Retina (tissue), 1 donor: ENCODE measurements around the gene LSP1.

Source experiments
- DNase-seq: peaks from one replicate; pipeline ENCODE4 v3.0.0-alpha.2; 2016

Gene LSP1

DNA sequence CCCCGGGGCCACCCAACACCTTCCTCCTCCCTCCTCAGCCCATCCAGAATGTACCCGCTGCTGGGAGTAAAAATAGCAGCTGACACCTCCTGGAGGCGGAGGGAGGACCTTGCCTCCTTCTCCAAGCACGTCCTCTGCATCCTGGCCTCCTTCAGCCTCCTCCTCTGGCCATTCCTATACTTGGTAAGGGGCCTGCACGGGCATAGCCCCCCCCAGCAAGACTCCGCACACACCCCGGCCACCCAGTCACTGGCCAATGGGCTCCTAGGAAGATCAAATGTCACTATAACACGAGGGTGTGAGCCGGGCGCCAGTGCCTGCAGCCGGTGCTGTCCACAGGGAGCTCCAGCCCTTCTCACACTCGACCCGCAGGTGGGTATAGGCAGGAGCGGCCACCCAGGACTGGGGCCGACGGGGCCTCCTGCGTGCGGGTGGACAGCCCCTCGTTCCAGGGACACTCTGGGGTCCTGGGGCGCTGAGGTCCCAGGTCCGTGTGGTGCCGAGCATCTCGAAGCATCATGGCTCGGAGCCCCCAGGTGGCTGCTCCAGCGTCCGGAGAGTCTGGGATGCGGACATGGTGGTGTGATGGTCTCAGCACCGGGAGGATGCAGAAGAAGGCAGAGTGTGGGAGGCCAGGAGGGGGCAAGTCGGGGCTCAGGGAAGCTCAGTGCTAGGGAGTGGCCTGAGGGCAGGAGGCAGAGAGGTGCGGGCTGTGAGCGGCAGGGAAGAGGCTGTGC, 66.7 kb downstream of the LSP1 start, which contains the start of gene TNNT3:
TSS of gene TNNT3 (plus strand) at position 313 of the 737 bp plus-strand sequence. CDS start 3,172 bp downstream, outside the sequence.
- DNase-seq = no peak

- no peak for DNase-seq
Measured at GRCh38 chr11:1920128-1920908, 67.4 kb downstream of the LSP1 start.

- no peak for DNase-seq
Measured at GRCh38 chr11:1920909-1921573, 68.2 kb downstream of the LSP1 start.

GRCh38 chr11:1921574-1922141, 68.8 kb downstream of the LSP1 start:
- DNase-seq = no peak

GRCh38 chr11:1922481-1923081, 69.7 kb downstream of the LSP1 start:
- no peak for DNase-seq

DNA sequence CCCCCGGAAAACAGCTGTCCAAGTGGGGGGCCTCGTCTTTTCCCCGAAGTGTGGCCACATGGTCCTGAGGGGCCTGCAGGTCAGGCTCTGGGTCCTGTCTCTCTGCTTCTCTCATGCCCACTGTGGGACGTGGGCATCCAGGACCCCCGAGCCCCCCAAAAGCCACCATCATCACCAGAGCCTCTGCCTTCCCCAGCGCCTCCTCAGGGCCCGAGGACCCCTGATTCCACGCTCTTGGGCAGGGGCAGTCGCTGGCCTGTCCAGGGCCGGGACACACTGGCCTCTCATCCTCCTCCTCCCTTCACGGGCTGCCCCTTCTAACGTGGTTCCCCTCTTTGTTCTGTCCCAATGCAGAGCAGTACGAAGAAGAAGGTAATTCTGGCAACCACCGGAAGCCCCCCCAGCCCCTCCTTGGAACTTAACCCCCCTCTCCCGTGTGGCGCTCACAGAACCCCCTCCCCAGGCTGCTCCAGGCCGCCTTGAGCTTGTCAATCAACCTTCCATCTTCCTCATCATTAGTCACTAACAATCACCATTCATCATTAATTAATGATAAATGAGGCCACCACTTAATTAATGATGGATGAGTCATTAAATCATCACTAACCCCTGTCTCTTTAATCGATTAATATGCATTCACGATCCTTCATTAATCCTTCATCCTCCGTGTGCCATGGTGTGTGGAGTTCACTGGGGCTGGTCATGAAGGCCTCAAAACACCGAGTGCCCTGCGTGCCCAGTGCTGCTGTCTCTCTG, 70.5 kb downstream of the LSP1 start:
- no peak for DNase-seq

DNA sequence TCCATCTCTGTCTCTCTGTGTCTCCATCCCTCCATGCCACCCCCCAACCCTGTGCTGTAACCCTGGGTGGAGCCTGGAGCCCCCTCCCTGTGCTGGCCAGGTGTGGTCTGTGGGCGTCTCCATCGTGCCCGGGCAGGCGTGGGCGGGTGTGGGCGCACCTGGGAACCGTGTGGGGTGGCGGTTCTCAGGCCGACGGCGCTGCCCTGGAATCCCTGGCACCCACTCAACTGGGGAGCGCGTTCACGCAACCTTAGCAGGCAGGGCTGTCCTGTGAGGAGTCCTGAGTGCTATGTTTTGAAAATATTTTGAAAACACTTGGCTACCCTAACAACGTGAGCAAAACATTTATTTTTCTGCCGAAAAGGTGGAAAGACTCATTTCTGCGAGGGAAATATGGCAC, 71.3 kb downstream of the LSP1 start:
- no peak for DNase-seq

- no peak for DNase-seq
Measured at GRCh38 chr11:1924646-1925372, 71.9 kb downstream of the LSP1 start.

DNA sequence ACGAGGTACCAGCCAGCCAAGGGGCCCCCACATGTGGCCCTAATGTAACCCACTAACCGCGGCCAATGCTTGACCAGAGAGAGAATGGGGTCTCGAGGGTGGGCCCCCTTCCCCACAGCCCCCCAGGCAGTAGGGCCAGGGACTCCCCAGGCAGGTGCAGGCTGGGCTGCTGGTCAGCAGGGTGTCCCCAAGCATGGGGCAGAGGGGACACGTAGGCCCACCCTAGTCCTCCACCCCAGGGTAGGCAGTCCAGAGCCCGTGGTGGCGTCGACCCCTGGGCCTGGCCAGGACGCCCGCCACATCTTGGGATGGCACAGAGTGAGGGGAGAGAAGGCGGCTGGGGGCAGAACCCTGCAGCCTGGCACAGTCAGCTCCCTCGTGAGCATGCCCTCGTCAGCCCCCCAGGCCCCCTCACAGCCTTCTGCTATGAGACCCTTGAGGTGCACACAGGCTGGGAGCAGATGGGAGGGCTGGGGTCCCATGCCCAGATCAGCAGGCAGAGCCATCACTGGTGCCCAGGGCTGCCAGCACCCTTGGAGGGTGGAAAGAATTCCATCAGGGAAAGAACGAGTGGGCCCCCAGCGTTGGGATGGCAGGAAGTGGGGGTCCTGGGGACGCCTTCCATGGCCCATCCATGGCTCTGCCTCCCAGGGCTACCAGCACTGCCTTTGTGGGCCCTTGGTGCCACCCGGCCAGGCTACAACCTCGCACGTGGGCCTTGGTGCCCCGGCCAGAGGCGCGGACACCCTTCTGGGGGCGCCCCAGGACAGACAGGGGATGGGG, 72.7 kb downstream of the LSP1 start:
- no peak for DNase-seq

GRCh38 chr11:1926156-1927025, 73.5 kb downstream of the LSP1 start:
- DNase-seq = no peak

DNA sequence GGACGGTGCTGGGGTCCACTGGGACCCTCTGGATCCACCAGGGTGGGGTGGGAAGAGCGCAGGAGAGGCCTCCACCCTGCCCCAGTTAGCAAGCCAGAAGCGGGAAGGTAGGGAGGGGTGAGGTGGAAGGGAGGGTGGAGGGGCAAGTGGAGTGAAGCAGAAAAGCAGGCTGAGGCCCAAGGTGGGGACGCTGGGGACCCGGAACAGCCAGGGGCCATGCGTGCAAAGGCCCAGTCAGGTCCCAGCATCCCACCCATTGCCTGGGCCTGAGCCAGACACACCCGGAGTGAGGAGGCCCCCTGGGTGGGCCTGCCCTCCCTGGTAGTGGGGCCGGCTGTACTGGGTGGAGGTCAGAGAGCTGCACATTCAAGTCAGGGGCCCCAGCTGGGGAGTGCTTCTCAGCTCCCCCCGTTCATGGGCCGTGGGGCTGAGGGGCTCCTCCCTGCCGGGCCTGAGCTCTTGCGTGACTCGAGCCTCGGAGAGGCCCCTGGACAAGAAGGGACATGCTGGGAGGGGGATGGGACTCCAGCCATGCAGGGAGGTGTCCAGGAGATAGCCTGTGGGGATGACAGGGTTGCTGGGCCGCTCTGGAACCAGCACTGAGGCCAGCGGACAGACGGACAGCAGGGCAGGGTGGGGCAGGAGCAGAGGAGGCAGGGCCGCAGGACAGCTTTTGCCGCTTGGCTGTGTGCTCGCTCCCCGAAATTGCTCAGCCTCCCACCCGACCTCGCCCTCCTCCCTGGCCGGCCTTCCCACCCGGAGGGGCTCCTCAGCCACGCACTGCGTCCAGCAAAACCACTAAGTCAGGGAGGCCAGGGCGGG, 74.4 kb downstream of the LSP1 start:
- no peak for DNase-seq

DNA sequence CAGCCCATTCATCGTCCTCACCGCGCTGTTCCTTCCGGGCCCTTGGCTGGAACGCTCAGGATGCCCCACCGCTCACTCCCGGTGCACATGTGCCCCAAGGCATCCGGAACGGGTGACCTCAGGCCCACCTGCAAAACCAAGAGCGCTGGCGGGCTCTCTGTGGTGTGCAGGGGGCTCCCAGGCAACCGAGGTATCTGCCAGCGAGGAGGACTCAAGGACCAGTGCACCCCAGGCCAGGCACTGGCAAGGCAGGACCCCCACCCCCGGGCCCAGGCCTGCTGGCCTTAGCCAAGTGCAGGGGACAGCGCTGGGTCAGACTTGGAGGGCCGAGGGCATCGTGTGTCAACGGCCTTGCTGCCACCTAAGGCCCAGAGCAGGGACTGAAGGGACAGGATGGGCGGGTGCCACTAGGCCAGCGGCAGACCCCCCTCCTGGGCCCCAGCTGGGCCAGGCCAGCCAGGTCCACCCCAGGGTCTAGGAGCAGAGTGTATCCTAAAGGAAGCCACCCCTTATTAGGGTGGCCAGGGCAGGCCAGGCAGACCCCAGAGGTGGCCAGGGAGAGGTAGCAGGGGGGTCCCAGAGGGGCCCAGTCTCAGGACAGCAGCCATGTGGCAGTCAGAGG, 75.1 kb downstream of the LSP1 start:
- no peak for DNase-seq

DNA sequence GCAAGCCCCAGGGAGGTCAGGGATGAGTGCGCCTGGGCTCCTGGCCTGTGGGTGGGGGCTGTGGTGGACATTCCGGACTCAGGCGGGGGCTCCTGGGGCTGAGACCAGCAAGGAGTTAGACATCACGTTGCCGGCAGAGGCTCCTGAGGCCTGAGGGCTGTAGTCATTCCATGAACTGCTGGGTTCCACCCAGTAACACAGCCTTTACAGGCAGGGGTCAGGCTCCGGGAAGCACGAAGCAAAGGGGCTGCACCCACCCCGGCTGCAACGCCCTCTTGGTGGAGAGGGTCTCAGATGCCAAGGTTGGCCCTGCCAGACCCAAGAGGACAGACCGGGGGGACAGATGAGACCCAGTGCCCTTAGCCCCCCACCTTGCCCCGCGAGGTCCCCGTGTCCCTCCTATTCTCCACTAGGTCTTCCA, 75.6 kb downstream of the LSP1 start:
- no peak for DNase-seq

- no peak for DNase-seq
Measured at GRCh38 chr11:1928891-1929541, 76.1 kb downstream of the LSP1 start.

DNA sequence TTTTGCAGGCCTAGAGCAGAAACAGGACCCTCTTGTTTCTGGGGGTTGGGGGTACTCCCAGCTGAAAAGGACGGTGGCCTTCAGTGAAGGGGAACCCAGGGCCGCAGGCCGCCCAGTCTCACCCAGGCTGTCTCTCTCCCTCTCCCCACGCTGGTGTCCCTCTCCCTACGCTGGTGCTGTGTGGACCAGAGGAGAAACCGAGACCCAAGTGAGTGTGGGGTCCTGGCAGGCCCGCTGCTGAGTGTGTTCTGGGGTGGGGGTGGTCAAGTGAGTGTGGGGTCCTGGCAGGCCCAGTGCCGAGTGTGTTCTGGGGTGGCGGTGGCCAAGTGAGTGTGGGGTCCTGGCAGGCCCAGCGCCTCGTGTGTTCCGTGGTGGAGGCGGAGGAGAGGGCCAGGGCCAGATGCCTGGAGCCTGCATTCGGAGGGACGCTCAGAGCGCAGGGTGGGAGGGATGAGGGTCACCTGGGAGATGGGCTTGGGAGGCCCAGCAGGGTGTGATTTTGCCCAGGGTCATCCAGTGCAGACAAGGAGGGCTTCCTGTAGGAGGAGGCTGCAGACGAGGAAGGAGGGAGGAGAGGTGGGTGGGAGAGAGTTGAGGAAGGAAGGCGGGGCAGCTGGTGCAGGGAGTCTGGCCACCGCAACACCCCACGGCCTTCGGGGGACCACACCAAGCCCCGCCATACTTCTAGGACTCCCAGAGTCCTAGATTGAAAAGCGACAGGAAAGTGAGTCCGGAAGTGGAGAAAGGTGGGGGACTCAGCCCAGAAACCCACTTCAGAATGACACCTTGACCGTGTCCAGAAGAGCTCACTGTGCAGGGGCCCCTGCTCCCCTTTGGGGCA, 77.0 kb downstream of the LSP1 start:
- no peak for DNase-seq

GRCh38 chr11:1930462-1930830, 77.6 kb downstream of the LSP1 start:
- no peak for DNase-seq
